SU-DHL-6 (cell line): ENCODE results near the gene SLF2.
A peak's percentile ranks its signal among the peaks of the same experiment; 100 is the strongest.

ENCODE experiments used
- H2AFZ ChIP-seq: fragments of 200-600 bp; sonication (generic); 2 replicates; pipeline ENCODE4 v1.6.1; 2014; ENCODE audit warnings: low read depth, mild to moderate bottlenecking, moderate library complexity, mixed read lengths, antibody characterized with exemption, low read length; ENCODE audit not compliant: severe bottlenecking
- H3F3A ChIP-seq: fragments of 200-600 bp; shearing (Covaris generic); 2 replicates; pipeline ENCODE4 v1.6.0; 2016; ENCODE audit warnings: antibody characterized with exemption, mild to moderate bottlenecking; ENCODE audit not compliant: insufficient read depth
- H3K27ac ChIP-seq: fragments of 200-600 bp; sonication (generic); 2 replicates; pipeline ENCODE4 v1.5.1; 2016; ENCODE audit warnings: low read depth, mild to moderate bottlenecking, low read length, moderate library complexity, mixed read lengths
- H3K27me3 ChIP-seq: fragments of 200-600 bp; sonication (generic), shearing (Covaris generic); 2 replicates; pipeline ENCODE4 v1.6.0; 2014; ENCODE audit warnings: mild to moderate bottlenecking, low read length
- H3K36me3 ChIP-seq: fragments of 200-600 bp; sonication (generic); 2 replicates; pipeline ENCODE4 v1.6.1; 2014; ENCODE audit warnings: mild to moderate bottlenecking, low read length, mixed read lengths
- H3K4me2 ChIP-seq: fragments of 300-600, 200-600 bp; shearing (Covaris generic), sonication (generic); 2 replicates; pipeline ENCODE4 v1.6.0; 2014; ENCODE audit warnings: low read length, low read depth, mild to moderate bottlenecking; ENCODE audit not compliant: poor library complexity, severe bottlenecking
- H3K4me3 ChIP-seq: fragments of 200-600 bp; sonication (generic); 2 replicates; pipeline ENCODE4 v1.5.1; 2014; ENCODE audit warnings: antibody characterized with exemption, low read length, mild to moderate bottlenecking, mixed read lengths; ENCODE audit not compliant: insufficient read depth, poor library complexity, severe bottlenecking
- H3K79me2 ChIP-seq: fragments of 200-600 bp; sonication (generic); 2 replicates; pipeline ENCODE4 v1.6.1; 2014; ENCODE audit warnings: mild to moderate bottlenecking, low read length, moderate library complexity; ENCODE audit not compliant: insufficient read depth
- H3K9ac ChIP-seq: fragments of 200-600 bp; sonication (generic); 2 replicates; pipeline ENCODE4 v1.7.0; 2014; ENCODE audit warnings: mild to moderate bottlenecking, low read length
- H3K9me2 ChIP-seq: fragments of 200-600 bp; sonication (generic); replicated peaks from 2 replicates; pipeline ENCODE4 v1.6.1; 2014; ENCODE audit warnings: low read length; ENCODE audit not compliant: insufficient read depth
- H3K9me3 ChIP-seq: fragments of 200-600 bp; sonication (generic); 2 replicates; pipeline ENCODE4 v1.6.1; 2014; ENCODE audit warnings: low read length, mixed read lengths; ENCODE audit not compliant: insufficient read depth
- H4K20me1 ChIP-seq: fragments of 200-600 bp; sonication (generic); 2 replicates; pipeline ENCODE4 v1.6.1; 2014; ENCODE audit warnings: low read depth, mild to moderate bottlenecking, antibody characterized with exemption, low read length, moderate library complexity, mixed read lengths
- EZH2phosphoT487 ChIP-seq: fragments of 200-600 bp; sonication (generic), shearing (Covaris generic); conservative IDR thresholded peaks from 2 replicates; pipeline ENCODE4 v1.6.1; 2018; ENCODE audit warnings: mild to moderate bottlenecking, antibody characterized with exemption, low read length, moderate library complexity, mixed read lengths
- TF ChIP-seq, protein P1 (sequence below): fragments of 200-600 bp; sonication (generic); IDR thresholded peaks from one replicate; pipeline ENCODE4 v1.5.1; 2017; ENCODE audit warnings: antibody characterized with exemption, mild to moderate bottlenecking, low read length, moderate library complexity; ENCODE audit not compliant: insufficient read depth, poor library complexity, severe bottlenecking

The SLF2 gene

DNA sequence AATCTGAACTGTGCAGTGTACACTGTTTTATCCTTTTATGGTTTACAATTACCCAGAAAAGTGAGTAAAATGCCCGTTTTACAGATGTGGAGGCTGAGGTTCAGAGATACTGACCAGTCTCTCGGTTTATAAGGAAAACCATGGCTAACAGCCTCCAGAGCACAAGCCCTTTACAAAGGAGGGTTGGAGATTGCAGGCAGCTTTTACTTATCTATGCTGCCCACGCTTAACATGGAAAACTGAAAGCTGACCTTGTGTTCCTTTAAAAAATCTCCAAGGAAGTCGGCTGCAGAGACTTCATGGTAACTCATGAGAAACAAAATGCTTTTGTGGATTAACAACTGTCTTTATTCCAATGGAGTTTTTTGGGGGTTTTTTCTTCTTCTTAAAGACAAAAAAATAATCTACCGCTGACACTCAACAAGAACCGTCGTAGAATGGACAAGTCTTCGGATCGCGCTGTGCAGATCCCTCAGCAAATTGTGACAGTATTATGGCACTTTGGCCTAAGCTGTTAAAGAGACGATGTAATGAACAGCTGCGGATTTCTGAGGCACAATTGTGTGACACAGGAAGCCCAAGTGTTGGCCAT, 654 bp upstream of the SLF2 start:
- peak overlapping the region; percentile 56 for H3K4me3 ChIP-seq
- no peaks in the 10 kb centered on the region for H3K9me2 ChIP-seq
- peak overlapping the region; percentile 79 for H2AFZ ChIP-seq
- H3F3A ChIP-seq: 0 out of 2 replicates have a peak, but pooled peaks cover 9% of the 10 kb centered on the region
- H3K79me2 ChIP-seq: peaks cover 31% of the 10 kb centered on the region
- no peak for TF ChIP-seq EZH2phosphoT487
- no peaks in the 10 kb centered on the region for H3K9me3 ChIP-seq
- H3K36me3 ChIP-seq: peaks cover 28% of the 10 kb centered on the region
- peak overlapping the region; percentile 50 for H3K27ac ChIP-seq
- H3K9ac ChIP-seq: peak overlapping the region; percentile 98
- H3K4me2 ChIP-seq: peak overlapping the region; percentile 65
- H4K20me1 ChIP-seq: peaks cover 27% of the 10 kb centered on the region
- H3K27me3 ChIP-seq: no peaks in the 10 kb centered on the region

DNA sequence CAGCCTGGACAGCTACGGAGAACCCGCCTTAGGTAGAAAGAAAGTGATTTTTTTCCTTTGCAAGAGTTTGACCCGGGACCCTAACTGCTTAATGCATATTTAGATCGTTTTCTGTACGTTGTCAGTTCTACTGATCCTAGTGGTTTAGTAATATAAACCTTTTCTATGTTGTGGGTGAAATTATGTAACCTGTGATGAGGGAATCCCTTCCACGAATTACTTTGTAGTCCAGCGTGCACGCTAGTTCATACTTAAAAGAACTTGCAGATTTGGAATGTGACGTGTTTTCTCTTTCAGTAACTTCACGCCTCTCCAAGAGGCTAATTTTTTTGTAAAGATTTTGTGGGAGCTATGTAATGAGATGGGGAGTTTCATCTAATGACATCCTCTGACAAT, 705 bp downstream of the SLF2 start:
- H4K20me1 ChIP-seq: peaks cover 27% of the 10 kb centered on the region
- no peaks in the 10 kb centered on the region for H3K27me3 ChIP-seq
- no peaks in the 10 kb centered on the region for H3K9me2 ChIP-seq
- H3K4me2 ChIP-seq: peak overlapping the region; percentile 65
- no peaks in the 10 kb centered on the region for H3K9me3 ChIP-seq
- peaks cover 31% of the 10 kb centered on the region for H3K79me2 ChIP-seq
- no peak overlapping the region for H3K27ac ChIP-seq
- peak overlapping the region; percentile 98 for H3K9ac ChIP-seq
- H3F3A ChIP-seq: 0 out of 2 replicates have a peak, but pooled peaks cover 12% of the 10 kb centered on the region
- peak overlapping the region; percentile 95 for H3K4me3 ChIP-seq
- TF ChIP-seq, protein P1, sequence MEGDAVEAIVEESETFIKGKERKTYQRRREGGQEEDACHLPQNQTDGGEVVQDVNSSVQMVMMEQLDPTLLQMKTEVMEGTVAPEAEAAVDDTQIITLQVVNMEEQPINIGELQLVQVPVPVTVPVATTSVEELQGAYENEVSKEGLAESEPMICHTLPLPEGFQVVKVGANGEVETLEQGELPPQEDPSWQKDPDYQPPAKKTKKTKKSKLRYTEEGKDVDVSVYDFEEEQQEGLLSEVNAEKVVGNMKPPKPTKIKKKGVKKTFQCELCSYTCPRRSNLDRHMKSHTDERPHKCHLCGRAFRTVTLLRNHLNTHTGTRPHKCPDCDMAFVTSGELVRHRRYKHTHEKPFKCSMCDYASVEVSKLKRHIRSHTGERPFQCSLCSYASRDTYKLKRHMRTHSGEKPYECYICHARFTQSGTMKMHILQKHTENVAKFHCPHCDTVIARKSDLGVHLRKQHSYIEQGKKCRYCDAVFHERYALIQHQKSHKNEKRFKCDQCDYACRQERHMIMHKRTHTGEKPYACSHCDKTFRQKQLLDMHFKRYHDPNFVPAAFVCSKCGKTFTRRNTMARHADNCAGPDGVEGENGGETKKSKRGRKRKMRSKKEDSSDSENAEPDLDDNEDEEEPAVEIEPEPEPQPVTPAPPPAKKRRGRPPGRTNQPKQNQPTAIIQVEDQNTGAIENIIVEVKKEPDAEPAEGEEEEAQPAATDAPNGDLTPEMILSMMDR: no peak
- H2AFZ ChIP-seq: peak overlapping the region; percentile 91
- H3K36me3 ChIP-seq: peaks cover 38% of the 10 kb centered on the region

DNA sequence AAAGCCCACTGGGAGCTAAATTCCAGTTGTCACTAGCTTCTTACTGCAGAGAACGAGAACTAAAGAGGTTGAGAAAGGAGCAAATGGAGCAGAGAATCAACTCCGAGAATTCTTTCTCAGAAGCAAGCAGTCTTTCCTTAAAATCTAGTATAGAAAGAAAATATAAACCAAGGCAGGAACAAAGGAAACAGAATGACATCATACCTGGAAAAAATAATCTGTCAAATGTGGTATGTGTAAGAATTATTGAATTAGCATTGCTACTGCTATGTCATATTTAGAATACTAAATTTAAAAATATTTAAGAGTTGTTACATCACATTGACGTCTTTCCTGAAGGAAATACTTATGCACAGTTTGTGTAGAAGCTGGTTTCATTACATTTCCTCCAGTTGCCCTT, 4.3 kb downstream of the SLF2 start:
- H3K9me2 ChIP-seq: no peaks in the 10 kb centered on the region
- TF ChIP-seq, protein P1: no peak
- TF ChIP-seq EZH2phosphoT487: no peak
- no peak overlapping the region for H3K9ac ChIP-seq
- 0 out of 2 replicates have a peak, but pooled peaks cover 17% of the 10 kb centered on the region for H3F3A ChIP-seq
- no peak overlapping the region for H3K4me3 ChIP-seq
- H2AFZ ChIP-seq: no peak overlapping the region
- peaks cover 27% of the 10 kb centered on the region for H4K20me1 ChIP-seq
- H3K4me2 ChIP-seq: no peak overlapping the region
- peaks cover 55% of the 10 kb centered on the region for H3K36me3 ChIP-seq
- H3K79me2 ChIP-seq: peaks cover 31% of the 10 kb centered on the region
- no peaks in the 10 kb centered on the region for H3K9me3 ChIP-seq
- H3K27ac ChIP-seq: no peak overlapping the region
- H3K27me3 ChIP-seq: no peaks in the 10 kb centered on the region

GRCh38 chr10:100923580-100923979, 10.8 kb downstream of the SLF2 start:
- Histone ChIP-seq H3K9me2 (no peaks in the 10 kb centered on the region), H3K27ac (no peak overlapping the region), H3K79me2 (peaks cover 9% of the 10 kb centered on the region; the same call in 1 of the 2 replicates), H3K36me3 (peaks cover 60% of the 10 kb centered on the region), H2AFZ (no peak overlapping the region), H3F3A (0 out of 2 replicates have a peak, but pooled peaks cover 4% of the 10 kb centered on the region), H3K27me3 (no peaks in the 10 kb centered on the region), H3K9ac (no peak overlapping the region), H4K20me1 (no peaks in the 10 kb centered on the region), H3K4me2 (no peak overlapping the region), H3K9me3 (no peaks in the 10 kb centered on the region), H3K4me3 (no peak overlapping the region)
- TF ChIP-seq, protein P1: no peak
- TF ChIP-seq EZH2phosphoT487: no peak
